Type B pancreatic cell (in vitro differentiated cells): Measurements from ENCODE around the gene SND1. TPM values are rescaled to one million over a fixed set of nuclear protein-coding genes. Genes with fewer than 3 reads are reported as not detected.

Experiments used
- DNase-seq: peaks from one replicate; pipeline ENCODE4 v3.0.0; 2021; ENCODE audit warnings: mixed read lengths; ENCODE audit not compliant: unreplicated experiment; ENCODE audit errors: extremely low spot score
- H3K27ac Mint-ChIP-seq: 2 replicates; pipeline ENCODE4 v1.8.0; 2021; ENCODE audit warnings: mild to moderate bottlenecking, mixed read lengths
- H3K27me3 Mint-ChIP-seq: 2 replicates; pipeline ENCODE4 v1.8.0; 2021; ENCODE audit warnings: mixed read lengths
- H3K36me3 Mint-ChIP-seq: 2 replicates; pipeline ENCODE4 v1.8.0; 2021; ENCODE audit warnings: mixed read lengths
- H3K4me1 Mint-ChIP-seq: one replicate; pipeline ENCODE4 v1.8.0; 2021; ENCODE audit warnings: mixed read lengths; ENCODE audit not compliant: unreplicated experiment
- H3K4me3 Mint-ChIP-seq: 2 replicates; pipeline ENCODE4 v1.8.0; 2021; ENCODE audit warnings: mild to moderate bottlenecking, mixed read lengths
- H3K9me3 Mint-ChIP-seq: 2 replicates; pipeline ENCODE4 v1.8.0; 2021; ENCODE audit warnings: mixed read lengths
- total RNA-seq: library from RNA; stranded (reverse); gene quantifications from 2 replicates; pipeline ENCODE4 v1.2.1, GENCODE V29; 2021; ENCODE audit warnings: low replicate concordance
- TF ChIP-seq, protein P1 (sequence below): fragments of 200-600 bp; sonication (generic); conservative IDR thresholded peaks from 2 replicates; pipeline ENCODE4 v1.5.0; 2021; ENCODE audit warnings: antibody characterized with exemption, mild to moderate bottlenecking

SND1 gene
- total RNA-seq, 1 donor from 2014 or later, result 199 TPM

DNA sequence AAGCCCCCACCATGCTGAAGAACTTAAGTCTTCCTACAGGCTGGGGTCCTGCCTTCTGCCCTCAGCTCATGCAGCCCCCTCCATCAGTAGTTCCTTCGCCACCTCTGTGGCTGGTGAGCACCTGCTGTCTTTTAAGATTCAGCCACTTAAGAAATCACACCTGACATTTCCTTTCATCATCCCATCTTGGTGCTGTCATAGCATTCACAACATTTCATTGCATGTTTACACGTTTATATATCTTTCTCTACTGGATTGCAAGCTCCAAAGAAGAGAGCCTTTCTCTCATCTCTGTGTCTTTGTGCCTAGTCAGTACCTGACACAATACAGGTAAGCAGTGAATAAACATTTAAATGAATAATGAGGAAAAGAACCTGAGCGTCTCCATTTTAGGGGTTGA is 38.3 kb downstream of the SND1 start:
- H3K4me1 Mint-ChIP-seq, result peaks cover 16% of the 10 kb centered on the region
- H3K4me3 Mint-ChIP-seq, result no peak overlapping the region
- no peaks in the 10 kb centered on the region for H3K9me3 Mint-ChIP-seq
- H3K27me3 Mint-ChIP-seq, result no peaks in the 10 kb centered on the region
- DNase-seq, result no peak
- peaks cover 44% of the 10 kb centered on the region for H3K36me3 Mint-ChIP-seq
- TF ChIP-seq, protein P1, sequence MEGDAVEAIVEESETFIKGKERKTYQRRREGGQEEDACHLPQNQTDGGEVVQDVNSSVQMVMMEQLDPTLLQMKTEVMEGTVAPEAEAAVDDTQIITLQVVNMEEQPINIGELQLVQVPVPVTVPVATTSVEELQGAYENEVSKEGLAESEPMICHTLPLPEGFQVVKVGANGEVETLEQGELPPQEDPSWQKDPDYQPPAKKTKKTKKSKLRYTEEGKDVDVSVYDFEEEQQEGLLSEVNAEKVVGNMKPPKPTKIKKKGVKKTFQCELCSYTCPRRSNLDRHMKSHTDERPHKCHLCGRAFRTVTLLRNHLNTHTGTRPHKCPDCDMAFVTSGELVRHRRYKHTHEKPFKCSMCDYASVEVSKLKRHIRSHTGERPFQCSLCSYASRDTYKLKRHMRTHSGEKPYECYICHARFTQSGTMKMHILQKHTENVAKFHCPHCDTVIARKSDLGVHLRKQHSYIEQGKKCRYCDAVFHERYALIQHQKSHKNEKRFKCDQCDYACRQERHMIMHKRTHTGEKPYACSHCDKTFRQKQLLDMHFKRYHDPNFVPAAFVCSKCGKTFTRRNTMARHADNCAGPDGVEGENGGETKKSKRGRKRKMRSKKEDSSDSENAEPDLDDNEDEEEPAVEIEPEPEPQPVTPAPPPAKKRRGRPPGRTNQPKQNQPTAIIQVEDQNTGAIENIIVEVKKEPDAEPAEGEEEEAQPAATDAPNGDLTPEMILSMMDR, result no peak
- no peak overlapping the region for H3K27ac Mint-ChIP-seq

DNA sequence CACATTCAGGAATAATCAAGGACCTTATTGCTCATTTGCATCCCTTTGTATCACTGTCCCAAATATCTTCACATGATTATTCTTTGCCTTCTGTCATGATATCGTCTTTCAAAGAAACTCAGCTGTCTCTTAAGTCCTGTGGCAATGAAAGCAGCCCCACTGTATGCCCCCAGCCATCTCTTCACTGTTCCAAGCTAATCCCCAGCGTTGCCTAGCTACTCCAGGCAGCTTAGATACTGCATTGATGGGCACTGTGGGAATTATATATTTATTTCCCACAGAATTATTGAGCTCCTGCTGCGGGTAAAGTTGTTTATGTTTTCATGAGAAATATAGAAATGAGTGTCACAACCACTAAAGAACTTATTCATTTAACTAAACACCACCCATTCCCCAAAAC is 38.8 kb downstream of the SND1 start:
- no peak overlapping the region for H3K27ac Mint-ChIP-seq
- H3K4me3 Mint-ChIP-seq, result no peak overlapping the region
- peaks cover 48% of the 10 kb centered on the region for H3K36me3 Mint-ChIP-seq
- no peak for DNase-seq
- TF ChIP-seq, protein P1, result no peak
- no peaks in the 10 kb centered on the region for H3K9me3 Mint-ChIP-seq
- H3K27me3 Mint-ChIP-seq, result no peaks in the 10 kb centered on the region
- H3K4me1 Mint-ChIP-seq, result peaks cover 16% of the 10 kb centered on the region

DNA sequence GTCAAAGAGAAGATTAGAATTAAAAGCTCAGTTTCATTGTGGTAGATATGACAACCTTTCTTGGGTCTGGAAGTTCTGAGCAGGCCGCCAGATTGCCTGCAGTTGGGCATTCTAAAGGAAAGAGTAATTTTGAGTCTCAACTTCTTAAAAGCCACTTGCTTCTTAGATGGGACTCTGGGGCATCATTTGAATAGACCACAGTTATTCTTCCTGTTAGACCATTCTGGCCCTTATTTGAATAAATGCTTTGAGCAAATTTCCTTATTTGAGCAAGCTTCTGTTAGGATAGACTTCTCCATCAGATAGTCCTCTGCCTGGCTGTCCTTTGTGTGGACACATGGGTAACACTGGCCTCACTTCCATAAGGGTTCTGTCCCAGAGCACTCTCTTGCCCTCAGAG is 40.2 kb downstream of the SND1 start:
- H3K36me3 Mint-ChIP-seq, result peaks cover 44% of the 10 kb centered on the region
- no peak overlapping the region for H3K27ac Mint-ChIP-seq
- no peak for DNase-seq
- no peak overlapping the region for H3K4me3 Mint-ChIP-seq
- H3K27me3 Mint-ChIP-seq, result no peaks in the 10 kb centered on the region
- H3K9me3 Mint-ChIP-seq, result no peaks in the 10 kb centered on the region
- TF ChIP-seq, protein P1, result no peak
- H3K4me1 Mint-ChIP-seq, result peaks cover 16% of the 10 kb centered on the region

DNA sequence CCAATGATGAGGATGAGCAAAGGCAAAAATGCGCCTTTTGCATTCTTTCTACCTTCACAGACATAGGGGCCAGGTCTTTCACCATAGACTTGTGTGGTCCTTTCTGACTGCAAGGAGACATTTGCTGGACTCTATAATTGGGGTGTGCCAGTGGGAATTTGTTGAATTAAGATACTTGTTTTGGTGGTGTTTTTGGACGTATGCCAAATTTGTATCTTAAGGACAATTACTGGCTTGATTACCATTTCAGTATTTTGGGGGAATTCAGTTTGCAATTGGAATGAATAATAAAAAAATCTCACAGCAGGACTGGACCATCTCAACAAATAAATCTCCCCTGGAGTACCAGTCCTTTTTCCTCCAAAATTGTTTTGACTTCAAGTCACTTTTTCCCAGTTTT is 47.9 kb downstream of the SND1 start:
- Mint-ChIP-seq H3K27ac (no peak overlapping the region), H3K4me3 (no peak overlapping the region), H3K9me3 (no peaks in the 10 kb centered on the region), H3K36me3 (peaks cover 36% of the 10 kb centered on the region), H3K27me3 (no peaks in the 10 kb centered on the region), H3K4me1 (no peaks in the 10 kb centered on the region)
- TF ChIP-seq, protein P1, result no peak
- DNase-seq, result no peak

DNA sequence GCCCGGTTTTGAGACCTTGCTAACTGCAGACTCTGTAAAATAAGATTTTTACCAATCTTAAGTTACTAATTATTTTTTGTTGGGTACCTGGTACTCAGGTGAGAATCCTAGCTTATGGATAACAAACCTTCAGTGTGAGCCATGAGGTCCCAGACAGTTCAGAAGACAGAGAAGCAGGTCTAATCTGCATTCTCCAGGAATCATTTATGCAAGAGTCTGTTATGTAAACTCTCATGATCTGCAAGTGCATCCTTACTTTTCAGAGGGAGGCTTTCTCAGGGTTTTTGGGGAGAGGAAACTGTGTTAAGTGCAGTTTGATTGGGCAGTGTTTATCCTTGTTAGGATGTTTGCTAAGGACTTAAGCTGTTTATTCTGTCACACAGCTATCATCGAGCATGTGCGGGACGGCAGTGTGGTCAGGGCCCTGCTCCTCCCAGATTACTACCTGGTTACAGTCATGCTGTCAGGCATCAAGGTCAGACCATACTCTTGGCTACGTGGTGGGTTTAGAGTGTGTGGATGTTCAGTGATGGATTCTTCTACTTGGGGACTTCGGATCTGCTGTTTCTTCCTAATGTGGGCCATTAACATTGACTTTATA is 50.2 kb downstream of the SND1 start:
- TF ChIP-seq, protein P1, result no peak
- Mint-ChIP-seq H3K27me3 (no peaks in the 10 kb centered on the region), H3K4me1 (no peaks in the 10 kb centered on the region), H3K9me3 (no peaks in the 10 kb centered on the region), H3K36me3 (peaks cover 30% of the 10 kb centered on the region), H3K27ac (no peak overlapping the region), H3K4me3 (no peak overlapping the region)
- DNase-seq, result no peak

DNA sequence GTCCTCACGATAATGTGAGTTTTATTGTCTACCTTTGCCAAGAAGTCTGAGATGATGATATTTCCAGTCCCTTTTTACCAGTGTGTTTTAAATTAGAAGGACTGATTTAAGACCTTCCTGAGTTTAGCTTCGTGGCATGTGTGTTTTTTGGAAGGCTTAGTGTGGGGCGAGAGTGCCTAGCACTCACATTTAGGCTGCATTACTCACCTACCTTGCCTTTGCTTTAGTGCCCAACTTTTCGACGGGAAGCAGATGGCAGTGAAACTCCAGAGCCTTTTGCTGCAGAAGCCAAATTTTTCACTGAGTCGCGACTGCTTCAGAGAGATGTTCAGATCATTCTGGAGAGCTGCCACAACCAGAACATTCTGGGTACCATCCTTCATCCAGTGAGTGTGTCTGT is 50.9 kb downstream of the SND1 start:
- Mint-ChIP-seq H3K4me3 (no peak overlapping the region), H3K4me1 (no peaks in the 10 kb centered on the region), H3K36me3 (peaks cover 30% of the 10 kb centered on the region), H3K9me3 (no peaks in the 10 kb centered on the region), H3K27me3 (no peaks in the 10 kb centered on the region), H3K27ac (no peak overlapping the region)
- TF ChIP-seq, protein P1, result no peak
- no peak for DNase-seq
